H9 (cell line): ENCODE results near the gene BPIFB2. TPM values are rescaled to one million over a fixed set of nuclear protein-coding genes. Genes with fewer than 3 reads are reported as not detected.

Experiments
- DNase-seq: peaks from one replicate; pipeline ENCODE4 v3.0.0-alpha.2; 2017
- H2AFZ ChIP-seq: one replicate; pipeline ENCODE4 v1.6.1; 2013; ENCODE audit warnings: mild to moderate bottlenecking, low read length, control low read depth, moderate library complexity
- H2AK5ac ChIP-seq: 2 replicates; pipeline ENCODE4 v1.6.1; 2013; ENCODE audit warnings: low read length, control low read depth, mixed read lengths; ENCODE audit not compliant: insufficient read length
- H2BK120ac ChIP-seq: one replicate; pipeline ENCODE4 v1.6.1; 2013; ENCODE audit warnings: low read depth, mild to moderate bottlenecking, low read length, control low read depth, inconsistent platforms; ENCODE audit not compliant: poor library complexity, severe bottlenecking
- H2BK12ac ChIP-seq: 2 replicates; pipeline ENCODE4 v1.6.1; 2013; ENCODE audit warnings: low read length, control low read depth, mixed read lengths, low read depth; ENCODE audit not compliant: insufficient read length
- H2BK15ac ChIP-seq: 2 replicates; pipeline ENCODE4 v1.6.1; 2013; ENCODE audit warnings: low read depth, low read length, control low read depth
- H2BK20ac ChIP-seq: one replicate; pipeline ENCODE4 v1.6.1; 2013; ENCODE audit warnings: low read depth, mild to moderate bottlenecking, low read length, control low read depth, inconsistent platforms; ENCODE audit not compliant: poor library complexity, severe bottlenecking
- H2BK5ac ChIP-seq: 2 replicates; pipeline ENCODE4 v1.6.1; 2013; ENCODE audit warnings: low read length, control low read depth, mixed read lengths; ENCODE audit not compliant: insufficient read length
- H3K14ac ChIP-seq: 2 replicates; pipeline ENCODE4 v1.6.1; 2013; ENCODE audit warnings: low read length, control low read depth; ENCODE audit not compliant: insufficient read depth
- H3K18ac ChIP-seq: 2 replicates; pipeline ENCODE4 v1.6.1; 2013; ENCODE audit warnings: low read depth, mild to moderate bottlenecking, mixed read lengths, low read length, control low read depth; ENCODE audit not compliant: insufficient read length
- H3K23ac ChIP-seq: 2 replicates; pipeline ENCODE4 v1.6.1; 2013; ENCODE audit warnings: low read length, control low read depth, mixed read lengths, low read depth; ENCODE audit not compliant: insufficient read length
- H3K23me2 ChIP-seq: 2 replicates; pipeline ENCODE4 v1.6.1; 2013; ENCODE audit warnings: low read depth, mild to moderate bottlenecking, mixed read lengths, low read length, control low read depth; ENCODE audit not compliant: insufficient read length, poor library complexity, severe bottlenecking
- H3K27ac ChIP-seq: 2 replicates; pipeline ENCODE4 v1.5.1; 2013; ENCODE audit warnings: low read length, control low read depth, mixed read lengths, low read depth; ENCODE audit not compliant: insufficient read length
- H3K27me3 ChIP-seq: 2 replicates; pipeline ENCODE4 v1.6.1; 2013; ENCODE audit warnings: low read length, control low read depth, inconsistent platforms; ENCODE audit not compliant: insufficient read depth
- H3K4ac ChIP-seq: 2 replicates; pipeline ENCODE4 v1.6.1; 2013; ENCODE audit warnings: low read depth, mild to moderate bottlenecking, control low read depth, inconsistent platforms, low read length, moderate library complexity
- H3K4me1 ChIP-seq: 2 replicates; pipeline ENCODE4 v1.6.1; 2013; ENCODE audit warnings: low read length, control low read depth, inconsistent platforms; ENCODE audit not compliant: insufficient read depth
- H3K4me2 ChIP-seq: 2 replicates; pipeline ENCODE4 v1.6.1; 2013; ENCODE audit warnings: low read length, control low read depth, mixed read lengths; ENCODE audit not compliant: insufficient read length, insufficient read depth
- H3K56ac ChIP-seq: 2 replicates; pipeline ENCODE4 v1.6.1; 2013; ENCODE audit warnings: low read depth, mild to moderate bottlenecking, mixed read lengths, low read length, control low read depth; ENCODE audit not compliant: insufficient read length
- H3K79me1 ChIP-seq: 2 replicates; pipeline ENCODE4 v1.6.1; 2013; ENCODE audit warnings: low read depth, mild to moderate bottlenecking, moderate library complexity, low read length, control low read depth, inconsistent platforms; ENCODE audit not compliant: insufficient read depth, poor library complexity, severe bottlenecking
- H3K79me2 ChIP-seq: 2 replicates; pipeline ENCODE4 v1.6.1; 2013; ENCODE audit warnings: low read length, control low read depth, inconsistent platforms; ENCODE audit not compliant: insufficient read depth
- H3K9ac ChIP-seq: 2 replicates; pipeline ENCODE4 v1.6.1; 2013; ENCODE audit warnings: low read length, control low read depth, mixed read lengths; ENCODE audit not compliant: insufficient read length; ENCODE audit errors: extremely low read depth
- H3K9me3 ChIP-seq: one replicate; pipeline ENCODE4 v1.6.1; 2013; ENCODE audit warnings: low read depth, low read length, inconsistent platforms; ENCODE audit not compliant: control insufficient read depth
- H3T11ph ChIP-seq: one replicate; pipeline ENCODE4 v1.6.1; 2013; ENCODE audit warnings: mild to moderate bottlenecking, low read length, control low read depth, inconsistent platforms
- H4K20me1 ChIP-seq: one replicate; pipeline ENCODE4 v1.6.1; 2013; ENCODE audit not compliant: control insufficient read depth, insufficient read length, insufficient read depth
- H4K5ac ChIP-seq: 2 replicates; pipeline ENCODE4 v1.6.1; 2013; ENCODE audit warnings: low read depth, mild to moderate bottlenecking, mixed read lengths, low read length, control low read depth; ENCODE audit not compliant: insufficient read length
- H4K8ac ChIP-seq: replicated peaks from 2 replicates; pipeline ENCODE4 v1.6.1; 2013; ENCODE audit warnings: low read length, control low read depth, mixed read lengths, low read depth; ENCODE audit not compliant: insufficient read length
- H4K91ac ChIP-seq: 2 replicates; pipeline ENCODE4 v1.6.1; 2013; ENCODE audit warnings: low read depth, mild to moderate bottlenecking, moderate library complexity, mixed read lengths, low read length, control low read depth; ENCODE audit not compliant: insufficient read length
- H3K27ac Mint-ChIP-seq, 3 experiments: 2 replicates in 2 of 3; 3 replicates in 1 of 3; pipeline ENCODE4 v1.8.0; 2020 to 2021; ENCODE audit warnings: mixed read lengths in 3 of 3, mild to moderate bottlenecking in 1 of 3, moderate library complexity in 1 of 3
- H3K27me3 Mint-ChIP-seq: 2 replicates; pipeline ENCODE4 v1.8.0; 2021; ENCODE audit warnings: low read depth, mild to moderate bottlenecking, moderate library complexity, mixed read lengths
- H3K36me3 Mint-ChIP-seq, 3 experiments: 2 replicates in 2 of 3; 3 replicates in 1 of 3; pipeline ENCODE4 v1.8.0; 2020 to 2021; ENCODE audit warnings: low read depth in 3 of 3, mixed read lengths in 3 of 3; ENCODE audit not compliant: insufficient read depth in 1 of 3
- H3K4me1 Mint-ChIP-seq, 2 experiments: 2 replicates each; pipeline ENCODE4 v1.8.0; 2020; ENCODE audit warnings: mixed read lengths in 2 of 2
- H3K4me3 Mint-ChIP-seq, 2 experiments: 2 replicates in 1 of 2; 3 replicates in 1 of 2; pipeline ENCODE4 v1.8.0; 2020 to 2021; ENCODE audit warnings: mild to moderate bottlenecking in 2 of 2, mixed read lengths in 2 of 2, moderate library complexity in 1 of 2
- H3K9me3 Mint-ChIP-seq, 2 experiments: 2 replicates in 1 of 2; 3 replicates in 1 of 2; pipeline ENCODE4 v1.8.0; 2020; ENCODE audit warnings: mild to moderate bottlenecking in 2 of 2, mixed read lengths in 2 of 2, moderate library complexity in 1 of 2
- CTCF ChIP-seq: fragments of 200-600 bp; sonication (generic); conservative IDR thresholded peaks from 3 replicates; pipeline ENCODE4 v1.8.0; 2021; ENCODE audit warnings: antibody characterized with exemption, mild to moderate bottlenecking
- WGBS: extraction: QIAGEN DNeasy Blood & Tissue Kit; methylation state at CpG from one replicate; pipeline ENCODE4 v1.1.7; 2013; ENCODE audit warnings: missing lambda C conversion rate, low lambda C conversion rate, mixed read lengths; ENCODE audit not compliant: insufficient read length; ENCODE audit errors: extremely low coverage; 5-methylcytosine and 5-hydroxymethylcytosine counted together
- total RNA-seq: library from RNA; stranded (reverse); gene quantifications from 2 replicates; pipeline ENCODE4 v1.2.1, GENCODE V29; 2021

Gene BPIFB2
- total RNA-seq, 1 experiment from 2014 or later = not detected

- no peak overlapping the region for H3K27ac Mint-ChIP-seq
Measured at GRCh38 chr20:32966382-32966781, 41.1 kb upstream of the BPIFB2 start.

More at GRCh38 chr20:32966382-32966781, 41.1 kb upstream of the BPIFB2 start:
- Histone ChIP-seq H3K4ac (no peak overlapping the region), H3K4me1 (no peaks in the 10 kb centered on the region), H3K9me3 (no peaks in the 10 kb centered on the region), H3T11ph (no peak overlapping the region), H3K79me2 (no peaks in the 10 kb centered on the region), H3K23me2 (no peaks in the 10 kb centered on the region), H2BK5ac (no peak overlapping the region), H3K18ac (no peak overlapping the region), H3K14ac (no peak overlapping the region), H3K79me1 (no peaks in the 10 kb centered on the region), H3K27me3 (no peaks in the 10 kb centered on the region; the same call in 1 of the 2 replicates), H2BK15ac (no peak overlapping the region), H3K23ac (no peak overlapping the region), H2AK5ac (no peak overlapping the region), H4K20me1 (no peaks in the 10 kb centered on the region), H3K9ac (no peak overlapping the region), H3K56ac (no peak overlapping the region), H3K27ac (no peak overlapping the region), H4K5ac (no peak overlapping the region), H2BK20ac (no peak overlapping the region), H2BK12ac (no peak overlapping the region), H3K4me2 (no peak overlapping the region), H4K91ac (no peak overlapping the region), H4K8ac (no peak overlapping the region), H2BK120ac (no peak overlapping the region), H2AFZ (no peak overlapping the region)
- no peak for TF ChIP-seq CTCF
- Mint-ChIP-seq H3K9me3 (no peaks in the 10 kb centered on the region; a peak in 2 of 5 replicates), H3K4me3 (no peak overlapping the region), H3K27me3 (peaks cover 37% of the 10 kb centered on the region), H3K36me3 (no peaks in the 10 kb centered on the region; a peak in 1 of 7 replicates), H3K4me1 (no peaks in the 10 kb centered on the region)
- no CpG with 5 or more reads among the region's 4 CpGs for WGBS
- no peak for DNase-seq
